Stimulated activated CD4-positive, alpha-beta T cell treated with anti-CD3 and anti-CD28 coated beads, Interleukin-1b, Interleukin-23, amount 100 ng/mL, for 24 hours (primary cell): ENCODE data around the gene RILP.
A peak's percentile ranks its signal among the peaks of the same experiment; 100 is the strongest.

Experiments
- DNase-seq, 4 experiments: peaks; one replicate each; pipeline ENCODE4 v3.0.0-alpha.2; 2020; ENCODE audit warnings: low read depth in 4 of 4, low spot score in 1 of 4

The RILP gene

DNA sequence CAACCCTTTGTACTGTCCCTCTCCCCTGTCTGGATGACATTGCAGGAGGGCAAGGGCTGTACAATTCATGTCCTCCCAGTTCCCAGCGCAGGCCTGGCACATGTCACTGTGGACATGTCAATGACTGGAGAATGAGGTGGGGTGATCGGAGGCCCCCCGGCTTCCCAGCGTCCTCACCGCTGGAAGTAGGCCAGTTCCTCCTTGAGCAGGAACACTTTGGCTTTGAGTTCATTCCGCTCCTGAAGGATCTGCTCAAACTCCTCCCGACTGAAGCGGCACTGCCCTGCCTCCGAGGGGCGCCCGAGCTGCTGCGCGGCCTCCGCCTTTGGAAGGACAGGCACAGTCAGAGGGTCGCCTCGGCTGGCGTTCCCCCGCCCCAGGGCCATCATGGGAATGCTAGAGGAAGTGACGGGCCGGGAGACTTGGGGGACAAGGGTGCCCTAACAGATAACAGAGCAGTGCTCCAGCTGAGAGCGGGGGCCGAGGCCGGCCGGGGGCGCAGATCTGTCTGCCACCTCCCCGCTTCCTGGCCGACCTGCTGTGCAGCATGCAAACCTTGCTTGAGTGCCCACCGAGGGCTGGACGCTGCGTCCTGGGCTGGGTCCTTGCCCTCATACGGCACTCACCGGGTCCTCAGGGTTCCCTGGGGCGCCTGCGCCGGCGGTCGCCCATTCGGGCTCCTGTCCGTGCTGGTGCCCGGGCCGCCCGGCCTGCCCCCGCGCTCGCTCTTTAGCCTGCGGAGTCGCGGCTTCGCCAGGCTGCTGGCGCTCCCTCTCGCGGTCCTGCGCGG, 1.3 kb downstream of the RILP start:
- no peak for DNase-seq

DNA sequence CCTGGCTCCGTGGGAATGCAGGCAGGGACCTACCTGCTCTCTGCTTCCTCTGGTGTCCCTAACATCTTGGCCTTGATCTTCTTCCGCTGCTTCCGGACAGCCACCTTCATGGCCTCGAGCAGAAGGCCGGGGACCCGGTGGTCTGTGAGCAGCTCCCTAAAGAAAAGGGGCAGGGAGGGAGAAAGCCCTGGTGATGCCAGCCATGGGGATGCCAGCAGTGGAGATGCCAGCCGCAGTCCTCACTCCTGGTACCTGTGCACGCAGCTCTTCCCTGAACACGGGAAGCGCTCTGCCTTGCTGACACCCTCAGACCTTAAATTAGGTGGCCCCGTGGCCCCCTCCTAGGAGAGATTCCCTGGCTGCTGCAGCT, 1.9 kb downstream of the RILP start:
- no peak for DNase-seq

DNA sequence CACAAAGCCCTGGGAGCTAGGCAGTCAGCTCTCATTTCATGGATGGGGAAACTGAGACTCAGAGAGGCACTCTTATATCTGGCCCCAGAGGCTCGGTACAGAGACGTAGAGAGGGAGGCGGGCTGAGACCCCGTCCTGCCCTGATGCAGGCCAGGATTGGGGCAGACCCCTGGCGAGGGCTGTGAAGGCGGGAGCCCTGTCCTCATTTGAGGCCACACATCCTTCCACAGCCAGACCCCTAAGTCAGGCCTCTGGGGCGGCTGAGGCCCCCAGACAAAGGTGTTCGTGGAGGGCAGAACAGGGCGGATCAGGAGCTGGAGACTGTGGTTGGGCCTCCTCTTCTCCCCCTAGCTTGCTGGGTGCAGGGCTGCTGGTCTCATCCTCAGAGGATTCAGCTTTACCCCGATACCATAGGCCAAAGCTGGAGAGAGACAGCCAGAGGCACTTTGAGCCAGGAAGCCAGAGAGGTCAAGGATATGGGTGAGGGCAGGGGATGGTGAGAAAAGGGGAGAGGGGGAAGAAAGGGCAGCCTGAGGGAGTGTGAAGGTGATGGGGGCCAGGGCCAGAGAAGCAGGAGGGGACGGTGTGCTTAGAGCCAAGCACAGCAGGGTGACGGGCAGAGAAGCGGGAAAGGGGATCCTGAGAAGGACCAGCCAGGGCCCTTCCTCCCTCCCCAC, 3.3 kb downstream of the RILP start:
- DNase-seq: no peak

DNA sequence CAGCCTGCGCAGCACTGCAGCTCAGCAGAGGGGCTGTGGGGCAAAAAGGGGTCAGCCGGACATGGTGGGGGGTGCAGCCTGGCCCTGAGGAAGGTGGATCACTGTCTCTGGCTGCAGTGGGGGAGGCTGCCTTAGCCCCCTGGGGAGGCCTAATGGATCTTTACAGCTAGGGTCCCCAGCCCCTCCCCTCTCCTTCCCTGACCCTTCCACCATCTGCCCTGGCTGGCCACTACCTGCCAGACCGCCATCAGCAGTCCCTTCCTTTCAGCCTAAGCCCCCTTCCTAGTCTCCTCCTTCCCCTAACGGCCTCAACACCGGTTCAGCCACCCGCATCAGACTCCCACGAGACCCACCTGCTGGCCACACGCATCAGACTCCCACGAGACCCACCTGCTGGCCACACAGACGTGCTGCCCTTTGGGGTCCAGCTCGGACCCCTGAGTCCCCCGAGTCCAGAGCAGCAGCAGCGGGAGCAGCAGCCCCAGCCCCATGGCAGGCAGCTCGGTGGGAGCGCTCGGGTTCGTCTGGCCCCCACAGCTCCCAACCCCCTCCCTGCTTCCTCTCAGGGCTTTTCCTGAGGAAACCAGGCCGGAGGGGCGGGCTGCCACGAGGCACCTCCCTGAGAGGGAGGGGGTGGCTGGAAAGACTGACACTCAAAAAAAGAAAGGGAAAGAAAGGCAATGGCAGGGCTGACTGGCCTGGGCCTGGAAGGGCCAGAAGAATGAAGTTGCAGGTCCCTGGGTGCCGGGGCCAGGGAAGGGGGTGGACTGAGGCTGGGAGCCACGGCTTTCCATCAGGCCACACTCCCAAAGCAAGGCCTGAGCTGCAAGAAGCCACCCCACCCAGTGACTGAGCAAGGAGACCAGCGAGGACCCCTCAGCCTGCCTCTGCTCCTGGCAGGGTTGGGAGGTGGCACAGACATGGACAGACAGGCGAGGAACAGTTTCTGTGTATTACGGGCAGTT, 4.2 kb downstream of the RILP start, which contains the start of gene SCARF1:
TSS of gene SCARF1 (minus strand) at position 526 of the 965 bp plus-strand sequence. CDS start at position 491, 35 bp downstream.
- DNase-seq: no peak

DNA sequence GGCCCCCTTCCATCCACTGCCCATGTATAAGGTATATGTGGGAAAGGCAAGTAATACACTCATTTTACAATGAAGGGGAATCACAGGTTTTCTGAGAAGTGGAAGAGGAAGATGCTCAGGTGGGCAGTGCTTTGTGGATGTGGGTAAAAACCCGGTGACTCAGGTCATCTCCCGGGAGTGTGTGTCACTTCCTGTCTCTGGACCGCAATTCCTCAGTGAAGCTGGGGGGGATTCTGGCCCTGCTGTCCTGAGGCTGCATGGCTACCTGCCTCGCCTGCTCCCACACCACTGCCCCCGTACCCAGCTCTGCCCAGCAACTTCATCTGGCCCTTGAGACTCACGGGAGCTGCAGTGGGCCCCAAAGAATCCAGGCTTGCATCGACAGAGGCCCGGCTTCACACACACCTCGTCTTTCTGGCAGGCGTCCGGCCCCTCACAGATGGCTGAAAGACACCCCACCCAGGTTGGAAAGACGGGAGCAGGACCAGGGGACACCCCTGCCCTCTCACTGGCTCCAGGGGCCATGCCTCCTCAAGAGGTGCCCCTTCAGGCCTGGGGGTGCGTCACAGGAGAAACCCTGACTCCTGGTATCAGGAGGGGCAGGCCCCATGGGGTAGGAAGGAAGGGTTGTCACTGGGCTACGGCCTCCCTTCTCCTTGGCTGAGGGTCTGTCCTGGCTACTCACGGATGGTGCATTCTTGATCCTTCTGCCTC, 5.0 kb downstream of the RILP start:
- DNase-seq: peak in 1 of 4 experiments; percentile 29

DNA sequence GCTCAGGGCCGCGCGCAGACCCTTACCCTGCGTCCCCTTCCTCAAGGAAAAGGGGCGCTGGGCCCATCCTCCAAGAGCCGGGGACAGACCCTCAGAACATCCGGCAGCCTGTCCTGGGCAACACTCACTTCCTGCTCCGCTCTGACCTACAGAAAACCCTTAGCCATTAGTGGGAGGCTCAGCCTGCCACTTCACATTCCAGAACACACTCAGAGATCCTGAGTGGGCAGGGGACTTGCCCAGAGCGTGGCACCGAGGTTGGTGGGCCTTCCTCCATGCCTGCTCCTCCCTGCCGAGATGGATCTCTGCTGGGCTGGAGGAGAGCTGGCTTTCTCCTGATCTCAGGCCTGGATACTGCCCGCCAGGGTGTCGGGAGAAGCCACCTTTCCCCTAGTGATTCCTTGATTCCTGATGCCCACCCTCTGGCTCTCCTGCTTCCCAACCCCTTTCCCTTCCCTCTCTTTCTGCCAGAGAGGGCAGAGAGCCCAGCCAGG, 5.6 kb downstream of the RILP start:
- DNase-seq: no peak

DNA sequence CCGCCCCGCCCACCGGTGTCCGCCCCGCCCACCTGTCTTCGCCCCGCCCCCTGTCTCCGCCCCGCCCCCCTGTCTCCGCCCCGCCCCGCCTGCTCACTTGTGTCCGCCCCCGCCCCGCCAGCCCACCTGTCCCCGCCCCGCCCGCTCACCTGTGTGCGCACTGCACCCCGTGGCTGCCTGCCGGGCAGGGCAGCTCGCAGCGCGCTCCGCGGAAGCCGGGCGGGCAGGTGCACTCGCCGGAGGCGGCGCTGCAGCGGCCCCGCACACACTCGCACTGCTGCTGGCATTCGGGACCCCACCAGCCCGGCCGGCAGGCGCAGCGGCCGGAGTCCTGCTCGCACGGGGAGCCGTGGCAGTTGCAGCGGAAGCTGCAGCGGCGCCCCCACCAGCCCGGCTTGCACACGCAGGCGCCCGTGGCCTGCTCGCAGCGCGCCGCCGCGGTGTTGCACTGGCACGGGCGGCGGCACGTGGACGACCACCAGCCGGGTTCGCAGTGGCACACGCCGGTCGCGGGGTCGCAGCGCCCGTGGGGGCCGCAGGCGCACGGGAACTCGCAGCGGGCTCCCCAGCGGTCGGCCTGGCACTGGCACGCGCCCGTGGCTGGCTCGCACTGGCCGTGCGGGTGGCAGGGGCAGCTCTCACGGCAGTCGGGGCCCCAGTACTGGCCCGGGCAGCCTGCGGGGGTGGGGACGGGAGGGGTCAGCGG, 6.2 kb downstream of the RILP start:
- peak in 3 of 4 experiments; percentile 32 to 38 (median 36) for DNase-seq

DNA sequence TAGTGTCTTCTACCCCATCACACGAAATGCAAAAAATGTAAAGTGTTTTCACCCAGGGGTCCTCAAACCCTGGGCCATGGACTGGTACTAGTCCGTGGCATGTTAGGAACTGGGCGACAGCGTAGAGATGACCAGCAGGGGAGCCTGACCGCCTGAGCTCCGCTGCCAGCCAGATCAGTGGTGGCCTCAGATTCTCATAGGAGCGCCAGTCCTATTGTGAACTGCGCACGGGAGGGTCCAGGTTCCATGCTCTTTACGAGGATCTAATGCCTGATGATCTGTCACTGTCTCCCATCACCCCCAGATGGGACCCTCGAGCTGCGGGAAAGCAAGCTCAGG, 8.6 kb downstream of the RILP start:
- DNase-seq: no peak

DNA sequence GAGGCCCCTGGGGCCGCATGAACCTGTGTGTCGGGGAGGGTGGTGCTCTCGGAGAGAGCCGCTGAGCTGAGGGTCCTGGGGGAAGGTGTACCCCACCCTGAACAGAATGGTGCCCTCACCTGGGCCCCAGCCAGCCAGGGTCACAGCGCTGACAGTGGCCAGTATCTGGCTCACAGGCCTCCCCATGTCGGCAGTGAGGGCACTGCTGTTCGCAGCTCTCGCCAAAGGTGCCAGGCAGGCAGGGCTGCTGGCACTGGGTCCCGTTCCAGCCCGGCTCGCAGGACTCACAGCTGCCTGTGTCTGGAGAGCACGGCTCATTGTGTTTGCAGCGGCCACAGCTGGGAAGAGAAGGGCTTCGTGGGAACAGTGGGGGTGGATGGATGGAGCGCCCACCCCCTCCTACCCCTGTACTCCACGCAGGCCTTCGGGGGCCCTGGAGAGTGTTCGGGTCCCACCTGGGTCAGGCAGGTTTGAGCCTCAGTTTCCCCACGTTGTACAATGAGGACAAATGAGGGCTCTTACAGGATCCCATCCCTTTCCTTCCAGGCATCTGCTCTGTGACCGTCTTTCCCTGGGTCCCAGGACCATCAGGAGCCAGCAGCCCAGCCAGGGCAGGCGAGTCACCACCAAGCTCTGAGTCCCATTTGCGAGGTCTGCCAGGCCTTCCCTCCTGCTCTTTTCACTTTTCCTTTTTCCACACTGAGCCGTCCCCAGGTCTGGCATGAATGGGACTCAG, 9.2 kb downstream of the RILP start:
- DNase-seq: no peak

DNA sequence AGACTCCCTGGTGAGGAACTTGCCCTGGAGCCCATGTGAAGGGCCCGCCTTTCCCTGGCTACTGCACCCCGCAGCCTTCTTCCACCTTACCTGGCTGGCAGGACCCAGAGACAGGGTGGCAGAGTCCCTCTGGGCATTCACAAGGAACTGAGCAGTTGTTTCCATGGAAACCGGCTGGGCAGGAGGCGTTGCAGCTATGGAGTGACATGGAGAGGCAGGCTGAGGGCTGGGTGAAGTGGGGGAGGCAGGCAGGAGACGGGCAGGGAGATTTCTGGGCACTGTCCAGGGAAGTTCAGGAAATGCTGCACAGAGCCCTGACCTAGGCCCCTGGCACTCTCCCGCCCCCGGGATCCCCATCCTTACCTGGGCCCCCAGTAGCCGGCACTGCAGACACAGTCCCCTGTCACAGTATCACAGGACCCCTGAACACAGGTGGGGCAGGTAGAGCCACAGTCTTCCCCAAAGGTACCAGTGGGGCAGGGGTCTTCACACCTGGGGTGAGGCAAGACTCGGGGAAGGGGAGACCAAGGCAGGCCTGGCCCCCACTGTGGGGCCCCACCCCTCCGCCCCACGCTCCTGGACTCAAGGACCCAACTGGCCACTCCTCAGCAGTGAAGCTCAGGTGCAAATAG, 10.0 kb downstream of the RILP start:
- DNase-seq: no peak

DNA sequence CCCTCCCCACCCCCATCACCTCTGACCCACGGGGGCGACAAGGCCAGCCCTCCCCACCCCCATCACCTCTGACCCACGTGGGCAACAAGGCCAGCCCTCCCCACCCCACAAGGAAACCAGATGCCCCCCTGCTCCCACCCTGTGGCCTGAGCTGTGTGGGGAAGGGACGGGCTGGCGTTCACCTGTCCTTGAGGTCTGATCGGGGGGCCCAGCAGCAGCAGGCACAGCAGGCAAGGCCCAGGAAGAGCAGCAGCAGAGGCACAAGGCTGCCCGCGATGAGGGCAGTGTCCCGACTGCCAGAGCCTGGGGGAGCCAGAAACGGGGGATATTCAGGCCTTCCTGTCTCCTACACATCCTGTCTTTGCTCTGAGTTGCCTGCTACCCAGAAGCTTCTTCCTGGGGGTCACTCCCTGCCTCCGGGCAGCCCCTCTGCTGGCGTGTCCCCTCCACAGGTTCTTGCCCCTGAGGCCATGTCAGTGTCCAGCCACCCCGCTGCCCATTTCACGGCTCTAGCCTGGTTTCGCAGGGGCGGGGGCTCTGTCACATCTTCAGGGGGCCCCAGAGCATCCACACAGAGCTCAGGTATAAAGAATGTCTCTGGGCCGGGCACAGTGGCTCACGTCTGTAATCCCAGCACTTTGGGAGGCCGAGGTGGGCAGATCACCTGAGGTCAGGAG, 10.9 kb downstream of the RILP start:
- DNase-seq: no peak

DNA sequence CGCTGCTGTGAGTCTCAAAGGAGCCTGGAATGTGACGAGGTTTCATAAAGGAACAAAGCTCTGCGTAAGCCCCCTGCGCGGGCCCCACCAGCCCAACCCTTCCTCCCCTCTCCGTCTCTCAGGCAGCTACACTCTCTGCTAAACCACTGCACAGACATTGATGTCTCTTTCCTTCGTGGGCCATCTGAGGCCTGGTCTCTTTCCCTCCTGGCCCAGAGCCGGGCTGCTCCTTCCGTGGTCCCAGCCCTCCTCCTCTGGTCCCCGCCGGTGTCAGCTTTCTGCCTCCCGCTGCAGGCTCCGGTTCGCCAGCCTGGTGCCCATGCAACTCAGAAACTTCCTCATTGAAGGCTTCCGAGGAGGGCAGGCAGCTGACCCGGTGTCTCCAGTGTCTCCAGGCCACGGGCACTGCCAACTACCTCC, 11.5 kb downstream of the RILP start:
- DNase-seq: no peak

DNA sequence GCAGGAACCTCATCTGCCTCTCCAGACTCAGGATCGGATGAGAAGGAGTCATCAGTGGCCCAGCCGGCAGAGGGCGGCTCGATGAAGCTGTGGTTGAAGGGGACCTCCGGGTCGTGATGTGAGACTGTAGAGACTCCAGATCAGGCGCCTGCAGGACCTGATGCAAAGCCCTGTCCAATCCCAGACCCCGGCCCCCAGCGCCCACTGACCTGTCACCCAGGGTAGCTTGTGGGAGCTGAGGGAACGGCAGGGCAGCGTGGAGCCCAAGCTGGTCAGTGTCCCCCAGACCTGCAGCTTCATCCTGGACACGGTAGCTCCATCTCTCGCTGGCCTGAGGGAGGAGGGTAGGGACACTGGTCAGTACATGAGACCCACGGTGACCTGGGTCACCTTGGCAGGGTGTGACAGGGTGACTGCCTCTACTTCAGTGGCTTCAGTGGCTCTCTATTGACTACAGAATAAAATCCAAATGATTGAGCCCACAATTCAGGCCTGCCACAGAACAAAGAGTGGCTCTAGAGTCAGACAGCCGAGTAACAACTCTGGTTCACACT, 12.9 kb downstream of the RILP start:
- DNase-seq: no peak

DNA sequence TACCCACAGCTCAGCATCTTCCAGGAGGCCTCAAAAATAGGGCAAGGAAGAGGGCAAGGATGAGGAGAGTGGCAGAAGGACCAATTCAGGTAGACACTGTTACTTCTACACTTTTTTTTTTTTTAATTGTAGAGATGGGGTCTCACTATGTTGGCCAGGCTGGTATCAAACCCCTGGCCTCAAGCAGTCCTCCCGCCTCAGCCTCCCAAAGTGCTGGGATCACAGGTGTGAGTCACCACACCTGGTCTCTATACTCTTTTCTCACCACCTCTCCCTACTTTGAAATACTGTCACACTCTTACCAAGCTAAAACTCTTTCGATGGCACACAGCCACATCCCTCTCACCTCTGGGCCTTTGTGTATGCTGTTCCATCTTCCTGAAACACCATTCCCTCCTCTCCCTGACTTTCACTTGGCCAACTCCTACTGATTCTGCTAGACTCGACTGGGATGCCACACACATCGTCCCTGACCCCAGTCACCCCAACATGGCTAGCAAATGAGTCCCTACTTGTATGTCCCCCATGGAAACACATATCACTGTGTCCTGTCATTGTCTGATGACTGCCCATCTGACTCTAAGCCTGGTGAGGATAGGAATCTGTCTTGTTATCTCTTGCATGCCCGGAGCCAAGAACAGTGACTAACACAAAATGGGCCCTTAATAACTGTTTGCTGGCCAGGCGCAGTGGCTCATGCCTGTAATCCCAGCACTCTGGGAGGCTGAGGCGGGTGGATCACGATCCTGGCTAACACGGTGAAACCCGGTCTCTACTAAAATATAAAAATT, 13.8 kb downstream of the RILP start:
- no peak for DNase-seq

DNA sequence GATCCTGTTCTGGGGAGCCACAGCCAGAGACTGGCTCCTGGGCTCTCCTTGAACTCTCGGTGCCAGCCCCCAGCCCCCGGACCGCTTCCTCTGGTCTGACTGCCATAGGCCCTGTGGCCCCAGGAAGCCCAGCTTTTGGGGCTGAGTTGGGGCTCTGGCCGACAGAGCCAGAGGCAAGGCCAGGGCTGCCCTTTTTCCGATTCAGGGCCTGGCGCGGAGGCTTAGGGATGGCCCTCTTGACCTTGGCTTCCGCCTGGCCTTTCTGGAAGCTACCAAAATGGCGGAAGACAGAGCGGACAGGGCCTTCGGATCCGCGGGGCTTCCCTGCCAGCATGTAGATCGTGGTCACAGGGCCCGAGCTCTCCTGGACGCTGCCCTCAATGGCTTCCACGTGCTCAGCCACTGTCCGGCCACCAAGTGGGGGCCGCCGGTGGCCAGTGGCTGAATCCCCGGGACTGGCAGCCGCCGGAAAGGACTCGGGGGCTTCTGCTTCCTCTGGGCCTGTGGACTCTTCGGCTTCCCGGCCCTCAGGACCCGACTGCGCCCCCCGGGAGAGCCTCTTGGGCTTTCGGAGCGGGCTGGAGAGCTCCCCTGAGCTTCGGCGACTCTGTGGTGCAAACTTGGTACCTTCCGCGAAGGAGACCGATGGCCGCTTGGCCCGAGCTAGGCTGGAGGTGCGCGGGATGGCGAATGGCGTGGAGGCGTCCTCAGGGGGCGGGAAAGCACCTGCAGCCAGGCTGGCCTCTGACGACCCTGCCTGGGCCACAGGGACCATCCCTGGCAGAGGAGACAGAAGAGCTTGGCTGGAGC, 14.6 kb downstream of the RILP start:
- no peak for DNase-seq

DNA sequence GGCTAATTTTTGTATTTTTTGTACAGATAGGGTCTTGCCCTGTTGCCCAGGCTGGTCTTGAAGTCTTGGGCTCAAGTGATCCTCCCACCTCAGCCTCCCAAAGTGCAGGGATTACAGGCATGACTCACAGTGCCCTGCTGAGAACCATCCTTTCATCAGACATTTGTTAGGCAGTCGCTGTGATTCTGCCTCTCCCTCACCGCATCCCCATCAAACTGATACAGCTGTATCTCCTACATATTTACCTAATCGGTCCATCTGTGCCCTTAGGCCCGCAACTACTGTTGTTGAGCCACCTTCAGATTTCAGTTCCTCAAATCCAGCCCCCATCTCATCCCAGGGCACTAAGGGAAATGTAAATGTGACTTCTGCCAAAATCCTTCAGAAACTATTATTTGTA, 19.0 kb downstream of the RILP start:
- no peak for DNase-seq
